ENCODE measurements around the gene ITGA3. TPM values are rescaled to one million over a fixed set of nuclear protein-coding genes. Genes with fewer than 3 reads are reported as not detected.

Gene ITGA3
- total RNA-seq, 1 experiment from 2014 or later: 392 TPM

GRCh38 chr17:50029185-50029584 is 26.7 kb upstream of the ITGA3 start:
- H3K4me2 ChIP-seq (ENCODE audit: low read length): peak overlapping the region; percentile 84
- H3K27ac ChIP-seq (ENCODE audit: low read depth, low read length): peak overlapping the region; percentile 93; the same call in 1 of the 2 replicates
- no TSS peak for BruUV-seq (replicated peaks)
- no peaks in the 10 kb centered on the region for H3K79me2 ChIP-seq (ENCODE audit: insufficient read depth, low read length)
- H3K4me3 ChIP-seq (replicated peaks in 1 of 2; ENCODE audit: low read depth in 1 of 2, low read length in 2 of 2): no peak overlapping the region
- H3K9me2 ChIP-seq (ENCODE audit: insufficient read depth): no peaks in the 10 kb centered on the region
- H3K9me3 ChIP-seq (ENCODE audit: control insufficient read depth in 1 of 2, insufficient read depth in 1 of 2, low read depth in 1 of 2, low read length in 2 of 2): peaks cover 0 to 10% of the 10 kb centered on the region in 2 experiments; a peak in 2 of 4 replicates
- H2AFZ ChIP-seq (ENCODE audit: low read depth, low read length, poor library complexity, severe bottlenecking): no peak overlapping the region
- CTCF ChIA-PET: interaction anchor here (1.2 to 4.2 kb wide), 5 partner anchors 27 to 65 kb away, joined by 4 to 42 read pairs (median 21); partner anchors contain the start of genes ITGA3 and PDK2
- H4K20me1 ChIP-seq (ENCODE audit: insufficient read depth): no peaks in the 10 kb centered on the region
- DNase-seq (ENCODE audit: low read depth, low spot score): no peak
- RAD21 ChIA-PET (ENCODE audit: low non-redundant PET in 1 of 2, low total read pairs in 2 of 2, uncharacterized antibody in 2 of 2, unreplicated experiment in 2 of 2): interaction anchor here (0.8 to 2.5 kb wide), 2 partner anchors 27 to 31 kb away, joined by 3 to 12 read pairs; partner anchors contain the start of gene ITGA3 (in 1 of the 2)
- TF ChIP-seq TCF7L2 (IDR thresholded peaks at IDR 0.05; ENCODE audit: borderline replicate concordance, extremely low read depth, insufficient read depth, insufficient read length) (no peak), POLR2AphosphoS5 (IDR thresholded peaks at IDR 0.05; ENCODE audit: low read depth, low read length) (no peak), EGR1 (IDR thresholded peaks at IDR 0.05; ENCODE audit: low read depth) (no peak)
- no peaks in the 10 kb centered on the region for H3K27me3 ChIP-seq (ENCODE audit: insufficient read depth, low read length)
- peak overlapping the region; percentile 54; the same call in 1 of the 2 replicates for H3K9ac ChIP-seq (ENCODE audit: low read length)
- intact Hi-C loops (cut with micrococcal nuclease): no loop called here
- H3K36me3 ChIP-seq (ENCODE audit: control insufficient read depth in 1 of 2, insufficient read depth in 2 of 2, low read length in 2 of 2): no peaks in the 10 kb centered on the region
- peaks cover 28 to 48% of the 10 kb centered on the region in 2 experiments for H3K4me1 ChIP-seq (ENCODE audit: control insufficient read depth in 1 of 2, insufficient read depth in 2 of 2, low read length in 2 of 2)
- no peak for ATAC-seq
- POLR2A ChIA-PET: interaction anchor here (1.6 to 7.2 kb wide), 3 partner anchors 14 to 32 kb away, joined by 3 to 99 read pairs (median 65); partner anchors contain the start of gene ITGA3

GRCh38 chr17:50033316-50033715 is 22.6 kb upstream of the ITGA3 start:
- CTCF ChIA-PET: interaction anchor here (3.2 kb wide), 1 partner anchor 61 kb away, joined by 12 read pairs; no protein-coding TSS in a partner anchor
- BruUV-seq (replicated peaks): no TSS peak
- Histone ChIP-seq H3K79me2 (ENCODE audit: insufficient read depth, low read length) (no peaks in the 10 kb centered on the region), H3K4me2 (ENCODE audit: low read length) (no peak overlapping the region), H2AFZ (ENCODE audit: low read depth, low read length, poor library complexity, severe bottlenecking) (no peak overlapping the region), H3K4me1 (ENCODE audit: control insufficient read depth in 1 of 2, insufficient read depth in 2 of 2, low read length in 2 of 2) (peaks cover 37 to 65% of the 10 kb centered on the region in 2 experiments), H3K9me3 (ENCODE audit: control insufficient read depth in 1 of 2, insufficient read depth in 1 of 2, low read depth in 1 of 2, low read length in 2 of 2) (no peaks in the 10 kb centered on the region), H3K27ac (ENCODE audit: low read depth, low read length) (no peak overlapping the region), H3K27me3 (ENCODE audit: insufficient read depth, low read length) (no peaks in the 10 kb centered on the region), H4K20me1 (ENCODE audit: insufficient read depth) (no peaks in the 10 kb centered on the region), H3K9me2 (ENCODE audit: insufficient read depth) (no peaks in the 10 kb centered on the region), H3K4me3 (replicated peaks in 1 of 2; ENCODE audit: low read depth in 1 of 2, low read length in 2 of 2) (no peak overlapping the region), H3K9ac (ENCODE audit: low read length) (no peak overlapping the region), H3K36me3 (ENCODE audit: control insufficient read depth in 1 of 2, insufficient read depth in 2 of 2, low read length in 2 of 2) (no peaks in the 10 kb centered on the region)
- ATAC-seq (no peak), DNase-seq (ENCODE audit: low read depth, low spot score) (no peak)
- POLR2A ChIA-PET: interaction anchor here (7.2 kb wide), 1 partner anchor 21 kb away, joined by 99 read pairs; the partner anchor contains the start of gene ITGA3
- intact Hi-C loops (cut with micrococcal nuclease): no loop called here
- RAD21 ChIA-PET (ENCODE audit: low non-redundant PET in 1 of 2, low total read pairs in 2 of 2, uncharacterized antibody in 2 of 2, unreplicated experiment in 2 of 2): interaction anchor here in 1 of 2 experiments (0.6 kb wide), 1 partner anchor 43 kb away, joined by 4 read pairs; no protein-coding TSS in a partner anchor
- TF ChIP-seq ZFX (IDR thresholded peaks at IDR 0.05) (no peak), EGR1 (IDR thresholded peaks at IDR 0.05; ENCODE audit: low read depth) (no peak), SRF (IDR thresholded peaks at IDR 0.05; ENCODE audit: low read depth) (no peak), SP1 (IDR thresholded peaks at IDR 0.05; ENCODE audit: low read depth) (no peak), FOSL1 (IDR thresholded peaks at IDR 0.05; ENCODE audit: low read depth) (no peak), CBX3 (IDR thresholded peaks at IDR 0.05; ENCODE audit: low read depth) (no peak), ATF3 (IDR thresholded peaks at IDR 0.05) (no peak), JUND (IDR thresholded peaks at IDR 0.05) (no peak), CEBPB (IDR thresholded peaks at IDR 0.05; ENCODE audit: low read depth) (no peak), ZBTB33 (IDR thresholded peaks at IDR 0.05; ENCODE audit: extremely low read depth, insufficient replicate concordance, low read length) (no peak), ELF1 (IDR thresholded peaks at IDR 0.05; ENCODE audit: borderline replicate concordance, low read depth) (no peak), ZNF274 (IDR thresholded peaks at IDR 0.05; ENCODE audit: low read depth, low read length) (no peak), RAD21 (IDR thresholded peaks at IDR 0.05; ENCODE audit: low read depth) (no peak)
